ENCODE results near the gene SOX6. TPM values are rescaled to one million over a fixed set of nuclear protein-coding genes. Genes with fewer than 3 reads are reported as not detected.

The SOX6 gene
- total RNA-seq, 1 donor from 2014 or later = 13.2 TPM

DNA sequence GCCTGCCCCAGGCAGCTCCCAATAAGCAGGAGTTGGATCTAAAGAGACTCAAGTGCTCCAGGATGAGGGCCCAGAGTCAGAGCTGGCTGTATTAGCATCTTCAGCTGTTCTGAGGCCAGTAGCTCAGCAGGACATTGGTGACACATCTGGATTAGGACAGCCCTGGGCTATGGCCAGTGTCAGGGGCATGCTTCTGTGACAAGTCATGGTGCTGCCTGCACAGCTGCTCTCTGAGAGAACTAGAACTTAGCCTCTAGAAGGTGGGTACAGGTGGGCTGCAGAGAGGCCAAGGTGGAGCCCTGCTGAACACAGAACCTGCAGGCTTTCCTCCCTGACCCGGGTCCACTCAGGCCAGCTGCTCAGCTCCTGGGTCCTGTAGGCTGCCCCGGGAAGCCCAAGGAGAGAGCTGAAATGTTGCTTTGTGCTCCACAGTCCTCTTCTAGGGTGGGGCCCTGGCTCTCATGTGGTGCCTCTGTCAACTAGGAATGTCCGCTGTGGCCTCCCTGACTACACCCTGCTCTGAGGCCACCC lies 426.9 kb downstream of the SOX6 start:
- peaks cover 4% of the 10 kb centered on the region for H3K4me1 Mint-ChIP-seq (ENCODE audit: low read depth, unreplicated experiment)
- H3K9me3 Mint-ChIP-seq (ENCODE audit: unreplicated experiment) = peaks cover 7% of the 10 kb centered on the region
- Histone ChIP-seq H2AFZ (ENCODE audit: low read depth, low read length) (no peak overlapping the region), H3K36me3 (ENCODE audit: insufficient read depth, low read length) (no peaks in the 10 kb centered on the region), H3K9me3 (ENCODE audit: insufficient read depth, low read depth, low read length) (no peaks in the 10 kb centered on the region), H3K4me2 (ENCODE audit: low read length) (no peak overlapping the region), H3K79me2 (ENCODE audit: insufficient read depth, low read length) (no peaks in the 10 kb centered on the region), H3K4me1 (ENCODE audit: insufficient read depth, low read length) (no peaks in the 10 kb centered on the region), H3K9ac (ENCODE audit: low read length) (no peak overlapping the region), H4K20me1 (ENCODE audit: insufficient read depth, low read length) (no peaks in the 10 kb centered on the region), H3K27ac (ENCODE audit: low read depth, low read length) (no peak overlapping the region), H3K4me3 (ENCODE audit: insufficient read depth, low read depth, low read length) (no peak overlapping the region), H3K27me3 (ENCODE audit: insufficient read depth, low read length) (no peaks in the 10 kb centered on the region)
- TF ChIP-seq, protein P1, sequence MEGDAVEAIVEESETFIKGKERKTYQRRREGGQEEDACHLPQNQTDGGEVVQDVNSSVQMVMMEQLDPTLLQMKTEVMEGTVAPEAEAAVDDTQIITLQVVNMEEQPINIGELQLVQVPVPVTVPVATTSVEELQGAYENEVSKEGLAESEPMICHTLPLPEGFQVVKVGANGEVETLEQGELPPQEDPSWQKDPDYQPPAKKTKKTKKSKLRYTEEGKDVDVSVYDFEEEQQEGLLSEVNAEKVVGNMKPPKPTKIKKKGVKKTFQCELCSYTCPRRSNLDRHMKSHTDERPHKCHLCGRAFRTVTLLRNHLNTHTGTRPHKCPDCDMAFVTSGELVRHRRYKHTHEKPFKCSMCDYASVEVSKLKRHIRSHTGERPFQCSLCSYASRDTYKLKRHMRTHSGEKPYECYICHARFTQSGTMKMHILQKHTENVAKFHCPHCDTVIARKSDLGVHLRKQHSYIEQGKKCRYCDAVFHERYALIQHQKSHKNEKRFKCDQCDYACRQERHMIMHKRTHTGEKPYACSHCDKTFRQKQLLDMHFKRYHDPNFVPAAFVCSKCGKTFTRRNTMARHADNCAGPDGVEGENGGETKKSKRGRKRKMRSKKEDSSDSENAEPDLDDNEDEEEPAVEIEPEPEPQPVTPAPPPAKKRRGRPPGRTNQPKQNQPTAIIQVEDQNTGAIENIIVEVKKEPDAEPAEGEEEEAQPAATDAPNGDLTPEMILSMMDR (IDR thresholded peaks at IDR 0.05; ENCODE audit: insufficient read depth, low read depth, low read length) = no peak
- TF ChIP-seq EZH2 (IDR thresholded peaks at IDR 0.05; ENCODE audit: insufficient read depth, low read length) = no peak
- DNase-seq (ENCODE audit: low read depth) (no peak), FAIRE-seq (no peak)
- no peak overlapping the region for H3K27ac Mint-ChIP-seq (ENCODE audit: unreplicated experiment)
- H3K27me3 Mint-ChIP-seq (ENCODE audit: low read depth, unreplicated experiment) = peaks cover 4% of the 10 kb centered on the region
- peaks cover 2% of the 10 kb centered on the region for H3K36me3 Mint-ChIP-seq (ENCODE audit: low read depth, unreplicated experiment)
- no peak overlapping the region for H3K4me3 Mint-ChIP-seq (ENCODE audit: unreplicated experiment)

DNA sequence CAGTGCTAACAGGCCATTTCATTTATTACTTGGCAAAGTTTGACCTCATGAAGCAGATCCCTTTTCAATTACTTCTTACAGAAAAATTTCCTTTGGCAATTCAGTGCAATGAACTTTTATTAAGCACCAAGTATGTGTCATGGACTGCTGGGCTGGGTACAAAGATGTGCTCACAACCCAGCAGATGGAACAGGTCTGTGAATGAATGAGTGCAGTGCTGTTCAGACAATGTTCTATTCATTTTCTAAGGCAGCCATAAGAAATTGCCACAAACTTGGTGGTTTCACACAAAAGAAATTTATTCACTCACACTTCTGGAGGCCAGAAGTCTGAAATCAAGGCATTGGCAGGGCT lies 428.5 kb downstream of the SOX6 start:
- no peaks in the 10 kb centered on the region for H3K36me3 ChIP-seq (ENCODE audit: insufficient read depth, low read length)
- FAIRE-seq (no peak), DNase-seq (ENCODE audit: low read depth) (no peak)
- no peak overlapping the region for H3K27ac ChIP-seq (ENCODE audit: low read depth, low read length)
- no peak overlapping the region for H3K4me3 ChIP-seq (ENCODE audit: insufficient read depth, low read depth, low read length)
- Mint-ChIP-seq H3K4me1 (ENCODE audit: low read depth, unreplicated experiment) (no peaks in the 10 kb centered on the region), H3K4me3 (ENCODE audit: unreplicated experiment) (no peak overlapping the region), H3K27ac (ENCODE audit: unreplicated experiment) (no peak overlapping the region), H3K36me3 (ENCODE audit: low read depth, unreplicated experiment) (peaks cover 2% of the 10 kb centered on the region), H3K27me3 (ENCODE audit: low read depth, unreplicated experiment) (peaks cover 4% of the 10 kb centered on the region), H3K9me3 (ENCODE audit: unreplicated experiment) (peaks cover 7% of the 10 kb centered on the region)
- H3K9ac ChIP-seq (ENCODE audit: low read length) = no peak overlapping the region
- no peaks in the 10 kb centered on the region for H4K20me1 ChIP-seq (ENCODE audit: insufficient read depth, low read length)
- no peak overlapping the region for H2AFZ ChIP-seq (ENCODE audit: low read depth, low read length)
- H3K9me3 ChIP-seq (ENCODE audit: insufficient read depth, low read depth, low read length) = no peaks in the 10 kb centered on the region
- TF ChIP-seq, protein P1 (IDR thresholded peaks at IDR 0.05; ENCODE audit: insufficient read depth, low read depth, low read length) = no peak
- no peaks in the 10 kb centered on the region for H3K79me2 ChIP-seq (ENCODE audit: insufficient read depth, low read length)
- no peaks in the 10 kb centered on the region for H3K4me1 ChIP-seq (ENCODE audit: insufficient read depth, low read length)
- H3K27me3 ChIP-seq (ENCODE audit: insufficient read depth, low read length) = no peaks in the 10 kb centered on the region
- no peak overlapping the region for H3K4me2 ChIP-seq (ENCODE audit: low read length)

DNA sequence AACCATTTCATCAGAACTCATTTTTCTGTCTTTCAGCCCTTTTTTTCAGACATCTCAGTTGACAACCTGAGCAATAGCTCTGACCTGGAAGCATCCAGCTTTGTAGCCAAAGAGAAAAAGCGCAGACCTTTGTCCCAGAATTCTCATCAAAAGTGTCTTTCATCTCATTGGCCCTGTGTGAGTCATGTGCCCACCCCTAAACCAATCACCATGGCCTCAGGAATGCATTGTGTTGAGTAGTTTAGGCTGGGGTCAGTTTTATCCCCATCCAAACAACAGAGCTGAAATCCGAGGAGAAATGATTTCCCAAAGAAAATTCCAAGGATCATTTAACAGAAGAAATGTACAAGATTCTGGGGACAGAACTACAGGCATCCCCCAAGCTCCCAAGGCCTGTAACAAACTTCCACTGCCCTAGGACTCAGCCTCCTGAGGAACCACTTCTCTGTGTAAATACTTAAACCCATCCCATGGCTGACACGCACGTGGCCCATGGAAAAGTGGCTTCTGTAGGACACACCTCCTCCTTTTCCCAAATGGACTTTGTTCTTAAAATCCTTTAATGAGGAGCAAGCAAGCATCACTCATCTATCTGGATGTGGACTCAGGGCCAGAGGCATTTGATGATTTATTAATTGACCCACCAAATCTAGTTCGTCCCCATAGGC lies 429.0 kb downstream of the SOX6 start:
- H3K9me3 Mint-ChIP-seq (ENCODE audit: unreplicated experiment) = peaks cover 7% of the 10 kb centered on the region
- TF ChIP-seq EZH2 (IDR thresholded peaks at IDR 0.05; ENCODE audit: insufficient read depth, low read length) = no peak
- TF ChIP-seq, protein P1 (IDR thresholded peaks at IDR 0.05; ENCODE audit: insufficient read depth, low read depth, low read length) = no peak
- no peaks in the 10 kb centered on the region for H3K4me1 ChIP-seq (ENCODE audit: insufficient read depth, low read length)
- DNase-seq (ENCODE audit: low read depth) = no peak
- H4K20me1 ChIP-seq (ENCODE audit: insufficient read depth, low read length) = no peaks in the 10 kb centered on the region
- no peaks in the 10 kb centered on the region for H3K4me1 Mint-ChIP-seq (ENCODE audit: low read depth, unreplicated experiment)
- no peaks in the 10 kb centered on the region for H3K27me3 ChIP-seq (ENCODE audit: insufficient read depth, low read length)
- no peaks in the 10 kb centered on the region for H3K9me3 ChIP-seq (ENCODE audit: insufficient read depth, low read depth, low read length)
- FAIRE-seq = no peak
- no peak overlapping the region for H3K4me3 ChIP-seq (ENCODE audit: insufficient read depth, low read depth, low read length)
- H2AFZ ChIP-seq (ENCODE audit: low read depth, low read length) = no peak overlapping the region
- H3K9ac ChIP-seq (ENCODE audit: low read length) = no peak overlapping the region
- no peak overlapping the region for H3K4me3 Mint-ChIP-seq (ENCODE audit: unreplicated experiment)
- H3K27me3 Mint-ChIP-seq (ENCODE audit: low read depth, unreplicated experiment) = peaks cover 4% of the 10 kb centered on the region
- no peak overlapping the region for H3K4me2 ChIP-seq (ENCODE audit: low read length)
- H3K27ac Mint-ChIP-seq (ENCODE audit: unreplicated experiment) = no peak overlapping the region
- H3K36me3 Mint-ChIP-seq (ENCODE audit: low read depth, unreplicated experiment) = peaks cover 2% of the 10 kb centered on the region
- no peaks in the 10 kb centered on the region for H3K79me2 ChIP-seq (ENCODE audit: insufficient read depth, low read length)
- no peak overlapping the region for H3K27ac ChIP-seq (ENCODE audit: low read depth, low read length)
- H3K36me3 ChIP-seq (ENCODE audit: insufficient read depth, low read length) = no peaks in the 10 kb centered on the region

All from astrocyte (in vitro differentiated cells and primary cell).